ENCODE data around the gene LYSET.

LYSET gene

DNA sequence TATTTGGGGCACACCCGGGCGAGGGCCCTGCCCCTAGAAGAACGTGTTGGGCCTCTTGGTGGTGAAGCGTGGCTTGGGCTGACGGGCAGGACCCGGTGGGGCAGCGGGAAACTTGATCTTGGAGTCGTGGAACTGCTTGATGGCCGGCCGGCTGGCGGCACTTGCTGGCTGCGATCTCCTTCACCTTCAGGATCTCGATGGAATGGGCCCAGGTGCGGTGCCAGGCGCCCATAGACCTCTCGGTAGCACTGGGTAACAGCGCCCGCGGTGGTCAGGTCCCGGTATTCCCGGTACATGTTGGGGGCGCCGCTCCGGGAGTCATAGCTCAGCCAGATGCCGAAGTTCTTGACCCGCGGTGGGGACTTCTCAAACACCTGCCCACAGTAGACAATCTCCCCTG lies 38.4 kb downstream of the LYSET start:
- H3K36me3 ChIP-seq (ENCODE audit: insufficient read depth, low read length) = peaks cover 78% of the 10 kb centered on the region
- no peak for TF ChIP-seq EZH2 (IDR thresholded peaks at IDR 0.05; ENCODE audit: borderline replicate concordance, low read length)
- H3K79me2 ChIP-seq (ENCODE audit: insufficient read depth, low read length) = no peaks in the 10 kb centered on the region
- H3K9ac ChIP-seq (ENCODE audit: low read length) = no peak overlapping the region
- H3K4me3 ChIP-seq (ENCODE audit: low read depth, low read length, poor library complexity, severe bottlenecking) = no peak overlapping the region
- no peaks in the 10 kb centered on the region for H4K20me1 ChIP-seq (ENCODE audit: insufficient read depth, low read length)
- no peak overlapping the region for H2AFZ ChIP-seq (ENCODE audit: low read length)
- H3K4me1 ChIP-seq (ENCODE audit: insufficient read depth, low read length, severe bottlenecking) = no peaks in the 10 kb centered on the region
- H3K27me3 ChIP-seq (ENCODE audit: insufficient read depth, low read length) = no peaks in the 10 kb centered on the region
- H3K4me2 ChIP-seq (ENCODE audit: low read length) = no peak overlapping the region
- no peaks in the 10 kb centered on the region for H3K9me3 ChIP-seq (ENCODE audit: low read length)
- H3K9me2 ChIP-seq (ENCODE audit: low read depth, low read length) = no peaks in the 10 kb centered on the region
- H3F3A ChIP-seq (ENCODE audit: insufficient read depth, low read length) = no peaks in the 10 kb centered on the region
- no peak overlapping the region for H3K27ac ChIP-seq (ENCODE audit: low read depth, low read length, poor library complexity, severe bottlenecking)

DNA sequence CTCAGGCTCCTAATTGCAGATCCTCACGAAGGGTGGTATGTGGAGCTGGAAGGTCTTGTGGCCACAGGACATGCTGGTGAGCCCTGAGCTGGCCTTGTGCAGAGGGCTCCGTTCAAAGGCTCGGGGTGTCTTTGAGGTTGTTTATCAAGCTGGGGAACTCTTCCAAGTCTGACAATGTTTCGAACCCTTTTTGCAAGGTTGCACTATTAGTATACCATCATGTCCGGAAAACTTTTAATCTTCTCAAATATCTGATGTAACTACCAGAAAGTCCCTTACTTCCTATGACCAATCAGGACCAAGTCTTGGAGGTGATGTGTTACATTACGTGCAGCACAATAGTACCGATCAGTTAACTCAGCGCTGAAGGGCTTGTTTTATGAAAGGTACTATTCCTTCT lies 43.4 kb downstream of the LYSET start:
- no peak overlapping the region for H3K9ac ChIP-seq (ENCODE audit: low read length)
- H3K4me3 ChIP-seq (ENCODE audit: low read depth, low read length, poor library complexity, severe bottlenecking) = no peak overlapping the region
- no peak overlapping the region for H3K4me2 ChIP-seq (ENCODE audit: low read length)
- H3K4me1 ChIP-seq (ENCODE audit: insufficient read depth, low read length, severe bottlenecking) = no peaks in the 10 kb centered on the region
- H3K27me3 ChIP-seq (ENCODE audit: insufficient read depth, low read length) = no peaks in the 10 kb centered on the region; the same call in 1 of the 2 replicates
- H3K9me3 ChIP-seq (ENCODE audit: low read length) = no peaks in the 10 kb centered on the region
- no peak overlapping the region for H2AFZ ChIP-seq (ENCODE audit: low read length)
- H3K79me2 ChIP-seq (ENCODE audit: insufficient read depth, low read length) = no peaks in the 10 kb centered on the region
- H3K27ac ChIP-seq (ENCODE audit: low read depth, low read length, poor library complexity, severe bottlenecking) = no peak overlapping the region
- no peaks in the 10 kb centered on the region for H3F3A ChIP-seq (ENCODE audit: insufficient read depth, low read length)
- TF ChIP-seq, protein P1, sequence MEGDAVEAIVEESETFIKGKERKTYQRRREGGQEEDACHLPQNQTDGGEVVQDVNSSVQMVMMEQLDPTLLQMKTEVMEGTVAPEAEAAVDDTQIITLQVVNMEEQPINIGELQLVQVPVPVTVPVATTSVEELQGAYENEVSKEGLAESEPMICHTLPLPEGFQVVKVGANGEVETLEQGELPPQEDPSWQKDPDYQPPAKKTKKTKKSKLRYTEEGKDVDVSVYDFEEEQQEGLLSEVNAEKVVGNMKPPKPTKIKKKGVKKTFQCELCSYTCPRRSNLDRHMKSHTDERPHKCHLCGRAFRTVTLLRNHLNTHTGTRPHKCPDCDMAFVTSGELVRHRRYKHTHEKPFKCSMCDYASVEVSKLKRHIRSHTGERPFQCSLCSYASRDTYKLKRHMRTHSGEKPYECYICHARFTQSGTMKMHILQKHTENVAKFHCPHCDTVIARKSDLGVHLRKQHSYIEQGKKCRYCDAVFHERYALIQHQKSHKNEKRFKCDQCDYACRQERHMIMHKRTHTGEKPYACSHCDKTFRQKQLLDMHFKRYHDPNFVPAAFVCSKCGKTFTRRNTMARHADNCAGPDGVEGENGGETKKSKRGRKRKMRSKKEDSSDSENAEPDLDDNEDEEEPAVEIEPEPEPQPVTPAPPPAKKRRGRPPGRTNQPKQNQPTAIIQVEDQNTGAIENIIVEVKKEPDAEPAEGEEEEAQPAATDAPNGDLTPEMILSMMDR (IDR thresholded peaks at IDR 0.05; ENCODE audit: low read length) = no peak
- no peak for TF ChIP-seq EZH2 (IDR thresholded peaks at IDR 0.05; ENCODE audit: borderline replicate concordance, low read length)
- H3K9me2 ChIP-seq (ENCODE audit: low read depth, low read length) = no peaks in the 10 kb centered on the region
- no peaks in the 10 kb centered on the region for H4K20me1 ChIP-seq (ENCODE audit: insufficient read depth, low read length)
- H3K36me3 ChIP-seq (ENCODE audit: insufficient read depth, low read length) = peaks cover 50% of the 10 kb centered on the region

DNA sequence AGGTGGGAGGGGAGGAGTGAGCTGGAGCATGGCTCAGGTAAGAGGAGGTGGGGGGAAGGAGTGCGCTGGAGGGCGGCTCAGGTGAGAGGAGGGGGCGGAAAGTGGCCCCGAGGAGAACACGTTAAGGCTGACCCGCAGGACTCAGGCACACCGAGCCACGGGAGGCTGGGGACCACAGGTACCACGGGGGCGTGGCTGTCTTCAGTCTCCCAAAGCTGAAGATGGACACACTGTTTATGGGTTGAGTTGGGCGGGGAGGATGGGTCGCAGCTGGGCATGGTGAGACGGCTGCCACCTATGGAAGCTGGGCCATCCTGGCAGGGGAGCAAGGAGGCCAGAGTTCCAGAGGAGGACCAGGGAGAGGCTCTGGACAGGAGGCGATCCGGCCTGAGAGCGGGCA lies 45.4 kb downstream of the LYSET start:
- H3K9me2 ChIP-seq (ENCODE audit: low read depth, low read length) = no peaks in the 10 kb centered on the region
- no peaks in the 10 kb centered on the region for H3K4me1 ChIP-seq (ENCODE audit: insufficient read depth, low read length, severe bottlenecking)
- TF ChIP-seq EZH2 (IDR thresholded peaks at IDR 0.05; ENCODE audit: borderline replicate concordance, low read length) = no peak
- TF ChIP-seq, protein P1 (IDR thresholded peaks at IDR 0.05; ENCODE audit: low read length) = no peak
- H4K20me1 ChIP-seq (ENCODE audit: insufficient read depth, low read length) = no peaks in the 10 kb centered on the region
- H3K27me3 ChIP-seq (ENCODE audit: insufficient read depth, low read length) = no peaks in the 10 kb centered on the region; the same call in 1 of the 2 replicates
- H3K4me3 ChIP-seq (ENCODE audit: low read depth, low read length, poor library complexity, severe bottlenecking) = no peak overlapping the region
- no peaks in the 10 kb centered on the region for H3K79me2 ChIP-seq (ENCODE audit: insufficient read depth, low read length)
- H3F3A ChIP-seq (ENCODE audit: insufficient read depth, low read length) = no peaks in the 10 kb centered on the region; the same call in 1 of the 2 replicates
- H3K27ac ChIP-seq (ENCODE audit: low read depth, low read length, poor library complexity, severe bottlenecking) = no peak overlapping the region
- no peak overlapping the region for H3K9ac ChIP-seq (ENCODE audit: low read length)
- H2AFZ ChIP-seq (ENCODE audit: low read length) = no peak overlapping the region
- H3K9me3 ChIP-seq (ENCODE audit: low read length) = no peaks in the 10 kb centered on the region
- no peak overlapping the region for H3K4me2 ChIP-seq (ENCODE audit: low read length)
- H3K36me3 ChIP-seq (ENCODE audit: insufficient read depth, low read length) = peaks cover 32% of the 10 kb centered on the region
